Embryonic facial prominence (tissue), 1 donor: ENCODE measurements around the gene CARD8.
A peak's percentile ranks its signal among the peaks of the same experiment; 100 is the strongest.

Source experiments
- DNase-seq: peaks from one replicate; pipeline ENCODE4 v3.0.0-alpha.2; 2016; ENCODE audit errors: extremely low spot score

Gene CARD8

GRCh38 chr19:48171710-48172109 lies 84.0 kb downstream of the CARD8 start:
- DNase-seq, result no peak

- DNase-seq, result peak; percentile 11
Observed at GRCh38 chr19:48170817-48171347, 84.8 kb downstream of the CARD8 start.

GRCh38 chr19:48169939-48170803 lies 85.5 kb downstream of the CARD8 start, which contains the start of the genes LIG1 and ZSWIM9:
Gene LIG1, minus strand, starts transcription at chr19:48170344. Its CDS starts 4,778 bp downstream, at chr19:48165566.
Gene ZSWIM9, plus strand, starts transcription at chr19:48170680. Its CDS starts 1,123 bp downstream, at chr19:48171803.
- DNase-seq, result peak; percentile 92

- DNase-seq, result no peak
Observed at GRCh38 chr19:48169578-48169938, 86.2 kb downstream of the CARD8 start.

DNA sequence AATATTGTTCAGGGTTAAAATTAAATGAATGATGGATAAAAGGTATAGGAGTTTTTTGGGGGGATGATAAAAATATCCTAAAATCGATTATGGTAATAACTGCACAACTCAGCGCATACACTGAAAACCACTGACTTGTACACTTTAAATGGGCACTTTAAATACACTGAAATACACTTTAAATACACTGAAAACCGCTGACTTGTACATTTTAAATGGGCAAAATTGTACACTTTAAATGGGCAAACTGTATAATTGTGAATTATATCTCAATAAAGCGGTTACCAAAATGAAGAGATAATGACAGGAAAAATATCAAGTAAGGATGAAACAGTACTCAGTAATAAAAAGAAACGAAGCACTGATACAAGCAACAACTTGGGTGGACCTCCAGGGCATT lies 87.0 kb downstream of the CARD8 start:
- DNase-seq, result no peak

DNA sequence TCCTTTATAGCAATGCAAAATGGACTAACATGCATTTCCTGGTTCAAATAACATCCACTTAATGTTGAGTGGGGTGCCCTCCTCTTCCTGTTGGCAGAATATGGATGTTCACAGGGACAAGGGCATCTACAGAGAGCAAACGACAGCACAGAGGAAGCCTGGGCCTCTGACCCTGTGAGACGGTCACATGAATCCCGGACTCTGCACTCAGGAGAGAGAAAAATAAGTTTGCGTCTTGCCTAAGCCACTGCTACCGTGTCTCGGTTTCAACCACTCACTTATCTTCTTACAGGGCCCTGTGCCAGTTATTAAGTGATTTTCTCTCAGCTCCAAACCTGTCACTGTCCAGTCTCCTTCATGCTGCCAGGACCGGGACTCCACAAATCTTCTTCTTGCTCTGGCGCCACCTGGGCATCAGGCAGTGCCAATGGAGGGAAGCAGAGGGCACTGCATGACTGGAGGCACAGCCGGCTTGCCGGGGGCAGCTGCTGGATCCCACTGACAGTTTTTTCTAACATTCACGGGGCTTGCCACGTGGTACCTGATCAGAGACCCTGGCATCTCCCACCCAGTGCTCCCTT lies 97.4 kb downstream of the CARD8 start:
- no peak for DNase-seq
